IMR-90 (cell line): Measurements from ENCODE around the gene TMUB1.

ENCODE experiments used
- CEBPB ChIP-seq: IDR thresholded peaks from 2 replicates; pipeline ENCODE4 v1.6.1; 2012; ENCODE audit warnings: low read depth, low read length, improper control_type of control experiment
- CTCF ChIP-seq: conservative IDR thresholded peaks from 2 replicates; pipeline ENCODE4 v1.5.1; 2012; ENCODE audit warnings: mild to moderate bottlenecking, low read depth, low read length, improper control_type of control experiment
- FOS ChIP-seq: fragments of 150-350 bp; IDR thresholded peaks from 2 replicates; pipeline ENCODE4 v1.6.1; 2016; ENCODE audit warnings: low read depth, low read length
- MAFK ChIP-seq: IDR thresholded peaks from 2 replicates; pipeline ENCODE4 v1.6.1; 2012; ENCODE audit warnings: low read depth, low read length, improper control_type of control experiment
- MAZ ChIP-seq: IDR thresholded peaks from 2 replicates; pipeline ENCODE4 v1.6.1; 2012; ENCODE audit warnings: low read depth, mild to moderate bottlenecking, low read length, improper control_type of control experiment, moderate library complexity, borderline replicate concordance
- POLR2A ChIP-seq: IDR thresholded peaks from 2 replicates; pipeline ENCODE4 v1.6.1; 2012; ENCODE audit warnings: mild to moderate bottlenecking, low read depth, low read length
- RAD21 ChIP-seq: IDR thresholded peaks from 2 replicates; pipeline ENCODE4 v1.6.1; 2012; ENCODE audit warnings: low read length, improper control_type of control experiment
- RFX5 ChIP-seq: IDR thresholded peaks from 2 replicates; pipeline ENCODE4 v1.8.0; 2012; ENCODE audit warnings: low read depth, mild to moderate bottlenecking, low read length, moderate library complexity
- SMC3 ChIP-seq: fragments of 150-350 bp; IDR thresholded peaks from 2 replicates; pipeline ENCODE4 v1.6.1; 2016; ENCODE audit warnings: low read depth, mild to moderate bottlenecking, antibody characterized with exemption, low read length, moderate library complexity
- TF ChIP-seq, protein P1 (sequence below): fragments of 150-350 bp; IDR thresholded peaks from 2 replicates; pipeline ENCODE4 v1.6.1; 2016; ENCODE audit warnings: low read depth, mild to moderate bottlenecking, low read length, moderate library complexity, borderline replicate concordance
- TF ChIP-seq, protein P2 (sequence below): fragments of 150-350 bp; IDR thresholded peaks from 2 replicates; pipeline ENCODE4 v1.6.1; 2017; ENCODE audit warnings: mild to moderate bottlenecking, antibody characterized with exemption, low read length, low read depth

DNA sequence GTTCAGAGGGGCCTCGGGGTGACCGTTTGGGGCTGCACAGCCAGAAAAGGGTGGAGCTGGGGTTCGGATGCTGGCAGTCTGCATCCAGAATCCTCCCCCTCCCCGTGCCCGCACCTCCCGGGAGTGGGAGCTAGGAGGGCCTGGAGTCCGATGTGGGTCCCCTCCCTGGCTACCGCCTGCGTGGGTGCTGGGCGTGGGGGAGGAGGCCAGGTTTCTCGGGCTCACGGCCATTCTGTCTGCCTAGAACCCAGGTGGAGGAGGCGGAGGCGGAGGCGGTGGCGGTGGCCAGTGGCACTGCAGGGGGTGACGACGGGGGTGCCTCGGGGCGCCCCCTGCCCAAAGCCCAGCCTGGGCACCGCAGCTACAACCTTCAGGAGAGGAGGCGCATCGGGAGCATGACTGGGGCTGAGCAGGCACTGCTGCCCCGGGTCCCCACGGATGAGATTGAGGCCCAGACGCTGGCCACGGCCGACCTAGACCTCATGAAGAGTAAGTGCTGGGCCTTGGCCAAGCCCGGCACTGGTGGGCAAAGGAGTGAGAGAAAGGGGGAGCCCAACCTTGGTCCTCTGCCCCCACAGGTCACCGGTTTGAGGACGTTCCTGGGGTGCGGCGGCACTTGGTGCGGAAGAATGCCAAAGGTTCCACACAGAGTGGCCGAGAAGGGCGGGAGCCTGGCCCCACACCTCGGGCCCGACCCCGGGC, 16.9 kb downstream of the TMUB1 start:
- TF ChIP-seq CTCF (no peak), FOS (no peak), MAZ (no peak), CEBPB (no peak), POLR2A (no peak), RAD21 (no peak), SMC3 (no peak), RFX5 (no peak), MAFK (no peak)
- TF ChIP-seq, protein P1, sequence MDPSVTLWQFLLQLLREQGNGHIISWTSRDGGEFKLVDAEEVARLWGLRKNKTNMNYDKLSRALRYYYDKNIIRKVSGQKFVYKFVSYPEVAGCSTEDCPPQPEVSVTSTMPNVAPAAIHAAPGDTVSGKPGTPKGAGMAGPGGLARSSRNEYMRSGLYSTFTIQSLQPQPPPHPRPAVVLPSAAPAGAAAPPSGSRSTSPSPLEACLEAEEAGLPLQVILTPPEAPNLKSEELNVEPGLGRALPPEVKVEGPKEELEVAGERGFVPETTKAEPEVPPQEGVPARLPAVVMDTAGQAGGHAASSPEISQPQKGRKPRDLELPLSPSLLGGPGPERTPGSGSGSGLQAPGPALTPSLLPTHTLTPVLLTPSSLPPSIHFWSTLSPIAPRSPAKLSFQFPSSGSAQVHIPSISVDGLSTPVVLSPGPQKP = no peak
- TF ChIP-seq, protein P2, sequence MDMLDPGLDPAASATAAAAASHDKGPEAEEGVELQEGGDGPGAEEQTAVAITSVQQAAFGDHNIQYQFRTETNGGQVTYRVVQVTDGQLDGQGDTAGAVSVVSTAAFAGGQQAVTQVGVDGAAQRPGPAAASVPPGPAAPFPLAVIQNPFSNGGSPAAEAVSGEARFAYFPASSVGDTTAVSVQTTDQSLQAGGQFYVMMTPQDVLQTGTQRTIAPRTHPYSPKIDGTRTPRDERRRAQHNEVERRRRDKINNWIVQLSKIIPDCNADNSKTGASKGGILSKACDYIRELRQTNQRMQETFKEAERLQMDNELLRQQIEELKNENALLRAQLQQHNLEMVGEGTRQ = no peak
